Fibroblast of mammary gland (primary cell): ENCODE results near the gene HSPA13.

Source experiments
- DNase-seq: peaks from one replicate; pipeline ENCODE4 v3.0.0-alpha.2; 2010; ENCODE audit warnings: low read depth
- H3K4me3 ChIP-seq: 2 replicates; pipeline ENCODE4 v1.5.1; 2011; ENCODE audit warnings: low read depth, mild to moderate bottlenecking, low read length, moderate library complexity; ENCODE audit not compliant: control insufficient read depth
- TF ChIP-seq, protein P1 (sequence below): conservative IDR thresholded peaks from 2 replicates; pipeline ENCODE4 v1.5.1; 2011; ENCODE audit warnings: low read depth, low read length, inconsistent platforms; ENCODE audit not compliant: control insufficient read depth, insufficient read depth

HSPA13 gene, protein sequence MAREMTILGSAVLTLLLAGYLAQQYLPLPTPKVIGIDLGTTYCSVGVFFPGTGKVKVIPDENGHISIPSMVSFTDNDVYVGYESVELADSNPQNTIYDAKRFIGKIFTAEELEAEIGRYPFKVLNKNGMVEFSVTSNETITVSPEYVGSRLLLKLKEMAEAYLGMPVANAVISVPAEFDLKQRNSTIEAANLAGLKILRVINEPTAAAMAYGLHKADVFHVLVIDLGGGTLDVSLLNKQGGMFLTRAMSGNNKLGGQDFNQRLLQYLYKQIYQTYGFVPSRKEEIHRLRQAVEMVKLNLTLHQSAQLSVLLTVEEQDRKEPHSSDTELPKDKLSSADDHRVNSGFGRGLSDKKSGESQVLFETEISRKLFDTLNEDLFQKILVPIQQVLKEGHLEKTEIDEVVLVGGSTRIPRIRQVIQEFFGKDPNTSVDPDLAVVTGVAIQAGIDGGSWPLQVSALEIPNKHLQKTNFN

DNA sequence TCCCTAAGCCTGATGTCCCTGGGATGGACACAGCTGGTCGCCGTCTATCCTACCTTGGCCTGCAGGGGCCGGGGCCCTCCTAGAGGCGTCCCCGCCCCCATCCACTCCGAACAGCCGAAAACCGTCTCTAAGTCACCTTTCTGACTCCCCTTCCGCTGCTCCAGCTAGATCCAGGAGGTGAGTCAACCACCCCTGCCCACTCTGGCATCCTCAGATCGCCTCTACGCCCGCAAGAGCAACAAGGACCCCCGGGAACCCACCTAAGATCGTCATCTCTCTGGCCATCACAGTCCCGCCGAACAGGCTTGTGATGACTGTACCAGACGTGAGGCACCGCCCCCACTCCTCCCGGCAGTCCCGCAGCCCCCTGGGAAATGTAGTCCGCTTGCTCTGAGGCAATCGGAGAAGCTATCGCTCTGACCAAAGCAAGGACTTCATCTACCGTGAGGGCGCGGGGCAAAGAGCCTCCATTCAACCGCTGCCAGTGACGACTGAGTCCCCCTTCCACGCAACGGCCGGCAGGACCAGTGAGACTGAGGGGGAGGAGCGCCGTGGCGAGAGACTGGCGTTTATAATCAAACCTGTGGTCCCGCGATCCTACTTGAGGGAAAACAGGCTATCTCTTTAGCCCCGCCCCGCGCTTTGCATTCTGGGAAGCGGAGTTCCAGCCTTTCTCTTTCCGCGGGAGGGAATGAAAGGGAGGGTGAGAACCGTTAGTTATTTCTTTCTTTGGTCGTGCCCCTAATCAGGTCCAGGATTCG, at the start of gene HSPA13:
HSPA13 (minus strand) TSS at position 312 of the 761 bp plus-strand sequence; CDS start at position 285, 27 bp downstream.
- DNase-seq = peak; percentile 99
- peak within 1 kb of the TSS; percentile 79 for H3K4me3 ChIP-seq
- TF ChIP-seq, protein P1, sequence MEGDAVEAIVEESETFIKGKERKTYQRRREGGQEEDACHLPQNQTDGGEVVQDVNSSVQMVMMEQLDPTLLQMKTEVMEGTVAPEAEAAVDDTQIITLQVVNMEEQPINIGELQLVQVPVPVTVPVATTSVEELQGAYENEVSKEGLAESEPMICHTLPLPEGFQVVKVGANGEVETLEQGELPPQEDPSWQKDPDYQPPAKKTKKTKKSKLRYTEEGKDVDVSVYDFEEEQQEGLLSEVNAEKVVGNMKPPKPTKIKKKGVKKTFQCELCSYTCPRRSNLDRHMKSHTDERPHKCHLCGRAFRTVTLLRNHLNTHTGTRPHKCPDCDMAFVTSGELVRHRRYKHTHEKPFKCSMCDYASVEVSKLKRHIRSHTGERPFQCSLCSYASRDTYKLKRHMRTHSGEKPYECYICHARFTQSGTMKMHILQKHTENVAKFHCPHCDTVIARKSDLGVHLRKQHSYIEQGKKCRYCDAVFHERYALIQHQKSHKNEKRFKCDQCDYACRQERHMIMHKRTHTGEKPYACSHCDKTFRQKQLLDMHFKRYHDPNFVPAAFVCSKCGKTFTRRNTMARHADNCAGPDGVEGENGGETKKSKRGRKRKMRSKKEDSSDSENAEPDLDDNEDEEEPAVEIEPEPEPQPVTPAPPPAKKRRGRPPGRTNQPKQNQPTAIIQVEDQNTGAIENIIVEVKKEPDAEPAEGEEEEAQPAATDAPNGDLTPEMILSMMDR = no peak

DNA sequence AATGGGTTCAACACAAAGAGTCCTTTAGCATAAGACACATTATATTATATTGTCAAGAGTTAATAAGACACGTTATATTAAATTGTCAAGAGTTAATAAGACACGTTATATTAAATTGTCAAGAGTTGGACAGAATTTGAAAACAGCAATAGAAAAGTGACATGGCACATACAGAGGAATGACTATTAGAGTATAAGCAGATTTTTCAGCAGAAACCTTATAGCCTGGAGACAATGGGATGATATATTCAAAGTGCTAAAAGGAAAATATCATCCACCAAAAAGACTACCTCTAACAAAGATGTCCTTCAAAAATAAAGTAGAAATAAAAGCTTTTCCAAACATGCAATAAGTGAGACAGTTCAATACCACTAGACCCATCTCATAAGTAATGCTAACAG, 36.0 kb upstream of the HSPA13 start:
- TF ChIP-seq, protein P1 = no peak
- no peak for DNase-seq
- H3K4me3 ChIP-seq = no peak overlapping the region

DNA sequence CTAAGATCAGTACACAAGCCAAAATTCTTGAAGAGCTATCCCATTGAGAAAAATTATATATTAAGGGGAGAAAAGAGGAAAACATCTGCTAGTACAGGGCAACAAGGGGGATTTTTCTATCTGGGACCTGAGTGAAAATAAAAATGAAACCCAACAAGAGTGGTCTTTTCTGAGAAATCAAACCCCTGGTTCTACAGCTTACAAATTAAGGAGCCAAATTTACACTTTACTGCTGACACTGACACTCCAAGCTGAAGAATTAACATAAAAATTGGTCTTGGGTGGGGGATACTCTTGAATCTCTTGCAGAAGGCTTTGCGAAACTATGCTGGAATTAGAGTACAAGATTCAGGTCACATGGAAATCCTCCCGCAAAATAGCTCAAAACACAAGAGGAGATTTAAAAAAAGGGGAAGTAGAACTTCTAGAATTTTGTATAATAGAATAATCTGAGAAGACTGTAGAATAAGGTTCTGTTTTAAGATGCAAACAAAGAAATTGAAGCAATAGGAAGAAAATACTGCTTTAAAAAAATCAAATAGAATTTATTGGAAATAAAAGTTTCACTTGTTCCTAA, 32.1 kb upstream of the HSPA13 start:
- no peak for DNase-seq
- TF ChIP-seq, protein P1 = no peak

DNA sequence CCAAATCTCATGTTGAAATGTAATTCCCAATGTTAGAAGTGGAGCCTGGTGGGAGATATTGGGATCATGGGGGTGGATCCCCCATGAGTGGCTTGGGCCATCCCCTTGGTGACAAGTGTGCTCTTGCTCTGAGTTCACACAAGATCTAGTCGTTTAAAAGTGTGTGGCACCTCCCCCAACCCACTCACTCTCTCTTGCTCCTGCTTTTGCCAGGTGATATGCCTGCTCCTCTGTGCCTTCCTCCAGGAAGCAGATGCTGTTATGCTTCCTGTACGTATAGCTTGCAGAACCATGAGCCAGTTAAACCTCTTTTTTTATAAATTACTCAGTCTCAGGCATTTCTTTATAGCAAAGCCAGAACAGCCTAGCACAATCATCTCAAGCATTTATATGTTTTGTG, 23.0 kb upstream of the HSPA13 start:
- DNase-seq = no peak
- TF ChIP-seq, protein P1 = no peak
- no peak overlapping the region for H3K4me3 ChIP-seq

More for the DNA sequence above, 32.1 kb upstream of the HSPA13 start:
- no peak overlapping the region for H3K4me3 ChIP-seq

DNA sequence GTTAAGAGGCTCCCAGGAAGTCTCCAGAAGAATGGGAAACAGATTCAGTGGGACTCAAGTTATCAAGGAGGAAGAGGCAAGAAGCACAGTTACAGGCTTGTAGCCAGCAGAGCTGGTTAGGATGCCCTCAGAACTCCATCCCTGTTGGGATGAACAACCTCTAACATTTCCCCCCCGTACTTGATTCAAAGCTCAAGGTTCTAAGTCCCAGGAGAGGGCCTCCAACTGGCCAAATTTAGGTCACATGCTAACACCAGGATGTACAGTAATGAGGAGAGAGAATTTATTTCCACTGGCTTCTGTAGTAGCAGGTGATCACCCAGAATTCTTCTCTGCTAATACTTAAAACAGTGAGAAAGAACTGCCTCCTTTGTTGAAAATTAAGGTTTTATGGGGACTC, 22.3 kb upstream of the HSPA13 start:
- H3K4me3 ChIP-seq = no peak overlapping the region
- DNase-seq = no peak
- TF ChIP-seq, protein P1 = no peak

DNA sequence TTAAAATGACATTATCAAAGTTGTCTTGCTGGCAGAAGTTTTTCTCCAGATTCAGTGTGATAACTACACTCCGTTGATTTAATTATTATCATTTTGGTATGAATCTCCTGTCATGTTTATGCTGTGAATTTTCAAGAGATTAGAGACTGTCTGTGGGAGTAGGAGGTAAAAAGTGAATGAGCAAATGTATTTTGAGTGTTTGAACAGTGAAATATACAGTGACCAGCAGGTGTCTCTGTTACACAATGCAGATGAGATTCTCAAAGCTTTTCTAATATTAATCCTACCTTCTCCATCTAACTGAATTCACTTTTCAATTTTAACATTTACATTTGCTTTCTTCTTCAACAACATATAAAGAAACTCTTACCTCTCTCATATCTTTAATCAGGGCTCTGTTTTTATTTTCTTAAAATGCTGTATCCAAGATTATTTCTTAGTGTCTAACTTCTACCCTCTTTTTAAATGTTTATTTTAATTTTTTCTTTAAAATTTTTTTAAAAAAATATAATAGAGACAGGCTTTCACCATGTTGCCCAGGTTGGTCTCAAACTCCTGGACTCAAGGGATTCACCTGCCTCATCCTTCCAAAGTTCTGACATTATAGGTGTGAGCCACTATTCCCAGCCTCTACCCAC, 20.9 kb upstream of the HSPA13 start:
- DNase-seq = peak; percentile 45
- H3K4me3 ChIP-seq = no peak overlapping the region
- TF ChIP-seq, protein P1 = peak; percentile 59
